DMS79 (cell line): ENCODE results near the gene HRH2.
"Not testable (repeated sequence)": the region's sequence is repeated elsewhere in the genome, so short reads cannot be mapped to it uniquely, and the experiment has no call there.

Experiments
- DNase-seq: peaks from one replicate; lab custom pipeline; 2025; lab: John Stamatoyannopoulos, UW

Gene HRH2

GRCh38 chr5:175657593-175658271 is at the start of gene HRH2:
Gene HRH2, plus strand, starts transcription at chr5:175658071. Its CDS starts 25,163 bp downstream, at chr5:175683234.
- DNase-seq: no peak

- DNase-seq: no peak
Measured at GRCh38 chr5:175609526-175609925, 48.3 kb upstream of the HRH2 start.

- DNase-seq: no peak
Measured at GRCh38 chr5:175610381-175610780, 47.5 kb upstream of the HRH2 start.

DNA sequence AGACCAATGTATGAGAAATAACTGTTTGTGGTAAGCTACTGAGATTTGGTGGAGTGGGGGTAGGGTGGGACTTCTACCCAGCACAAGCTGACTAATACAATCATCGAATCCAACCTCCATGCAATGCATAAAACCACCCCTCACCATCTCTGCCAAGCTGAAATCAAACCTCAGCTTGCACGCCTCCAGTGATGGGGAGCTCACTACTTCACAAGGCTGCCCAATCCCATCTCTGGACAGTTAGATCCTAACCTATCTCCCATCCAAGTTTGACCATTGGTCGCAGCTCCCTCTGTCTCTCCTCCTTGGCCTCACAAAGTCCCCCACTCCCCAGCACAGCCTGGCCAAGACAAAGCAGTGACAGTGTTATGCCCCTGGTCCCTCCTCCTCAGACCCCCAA is 47.0 kb upstream of the HRH2 start:
- DNase-seq: no peak

GRCh38 chr5:175614223-175614815 is 43.6 kb upstream of the HRH2 start:
- DNase-seq: no peak

DNA sequence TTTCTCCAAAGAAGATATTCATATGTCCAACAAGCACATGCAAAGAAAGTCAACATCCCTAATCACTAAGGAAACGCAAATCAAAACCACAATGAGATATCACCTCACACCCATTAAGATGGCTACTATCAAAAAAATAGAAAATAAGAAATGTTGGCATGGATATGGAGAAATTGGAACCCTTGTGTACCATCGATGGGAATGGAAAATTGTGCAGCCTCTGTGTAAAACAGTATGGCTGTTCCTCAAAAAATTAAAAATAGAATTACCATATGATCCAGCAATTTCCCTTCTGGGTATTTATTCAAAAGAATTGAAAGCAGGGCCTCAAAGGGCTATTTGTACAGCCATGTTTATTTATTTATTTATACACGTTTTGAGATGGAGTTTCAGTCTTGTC is 43.0 kb upstream of the HRH2 start:
- no peak for DNase-seq

- DNase-seq: no peak
Measured at GRCh38 chr5:175616083-175616482, 41.8 kb upstream of the HRH2 start.

DNA sequence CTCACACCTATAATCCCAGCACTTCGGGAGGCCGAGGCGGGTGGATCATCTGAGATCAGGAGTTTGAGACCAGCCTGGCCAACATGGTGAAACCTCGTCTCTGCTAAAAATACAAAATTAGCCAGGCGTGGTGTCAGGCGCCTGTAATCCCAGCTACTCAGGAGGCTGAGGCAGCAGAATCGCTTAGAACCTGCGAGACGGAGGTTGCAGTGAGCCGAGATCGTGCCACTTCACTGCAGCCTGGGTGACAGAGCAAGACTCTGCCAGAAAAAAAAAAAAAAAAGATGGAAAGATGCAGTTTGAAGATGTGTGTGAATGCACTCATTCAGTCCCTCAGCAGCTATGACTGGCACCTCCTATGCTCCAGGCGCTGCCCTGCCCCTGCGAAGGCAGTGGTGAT is 41.3 kb upstream of the HRH2 start:
- not testable (repeated sequence) for DNase-seq

DNA sequence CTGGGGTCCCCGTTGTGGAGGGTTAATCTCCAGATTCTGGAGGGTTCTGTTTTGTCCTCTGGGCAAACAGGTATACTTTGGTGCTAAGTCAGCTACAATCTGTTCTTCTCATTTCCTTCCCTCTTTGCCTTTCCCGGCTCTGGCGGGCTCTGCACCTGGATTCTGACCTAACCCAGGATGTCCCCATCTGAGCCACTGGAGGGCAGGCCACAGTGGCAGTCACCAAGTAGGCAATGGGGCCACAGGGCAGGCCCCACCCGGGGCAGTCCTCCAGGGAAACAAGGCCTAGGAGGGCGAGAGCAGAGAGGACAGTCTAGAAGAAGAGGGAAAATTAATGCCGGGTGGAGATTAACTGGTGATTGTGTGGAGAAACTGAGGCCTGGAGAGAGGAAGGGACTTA is 40.4 kb upstream of the HRH2 start:
- no peak for DNase-seq

DNA sequence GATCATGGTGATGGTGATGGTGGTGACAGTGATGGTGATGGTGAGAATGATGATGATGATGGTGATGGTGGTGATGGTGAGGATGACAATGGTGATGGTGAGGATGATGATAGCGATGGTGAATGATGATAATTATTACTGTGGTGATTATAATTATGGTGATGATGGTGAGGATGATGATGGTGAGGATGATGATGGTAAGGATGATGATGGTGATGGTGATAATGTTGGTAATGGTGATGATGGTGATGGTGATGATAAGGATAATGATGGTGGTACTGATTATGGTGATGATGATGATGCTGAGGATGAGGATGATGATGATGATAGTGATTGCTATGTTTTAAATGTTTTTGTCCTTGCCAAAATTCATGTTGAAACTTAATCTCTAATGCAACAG is 37.3 kb upstream of the HRH2 start:
- no peak for DNase-seq

DNA sequence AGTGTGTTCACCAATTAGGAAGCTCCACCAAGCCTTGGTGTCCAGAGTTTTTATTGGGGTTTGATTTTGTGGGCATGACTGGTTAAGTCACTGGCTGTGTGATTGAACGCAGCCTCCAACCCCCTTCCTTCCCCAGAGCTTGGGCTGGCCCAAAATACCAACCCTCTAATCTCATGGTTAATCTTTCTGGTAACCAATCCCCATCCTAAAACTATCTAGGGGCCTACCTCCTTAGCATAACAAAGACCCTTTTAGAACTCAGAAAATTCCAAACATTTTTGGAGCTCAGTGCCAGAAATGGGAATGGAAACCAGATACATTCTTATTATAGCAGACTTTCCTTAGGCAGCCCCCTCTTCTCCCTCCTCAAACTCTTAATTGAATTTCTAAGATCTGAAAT is 35.9 kb upstream of the HRH2 start:
- no peak for DNase-seq

GRCh38 chr5:175623088-175623487 is 34.8 kb upstream of the HRH2 start:
- no peak for DNase-seq

GRCh38 chr5:175624316-175624715 is 33.6 kb upstream of the HRH2 start:
- DNase-seq: no peak

- no peak for DNase-seq
Measured at GRCh38 chr5:175627005-175627404, 30.9 kb upstream of the HRH2 start.

GRCh38 chr5:175627739-175628138 is 30.1 kb upstream of the HRH2 start:
- DNase-seq: no peak

- DNase-seq: no peak
Measured at GRCh38 chr5:175628668-175629067, 29.2 kb upstream of the HRH2 start.

GRCh38 chr5:175629261-175629660 is 28.6 kb upstream of the HRH2 start:
- DNase-seq: no peak

- DNase-seq: no peak
Measured at GRCh38 chr5:175629793-175630192, 28.1 kb upstream of the HRH2 start.

- DNase-seq: no peak
Measured at GRCh38 chr5:175635854-175636584, 21.9 kb upstream of the HRH2 start.

DNA sequence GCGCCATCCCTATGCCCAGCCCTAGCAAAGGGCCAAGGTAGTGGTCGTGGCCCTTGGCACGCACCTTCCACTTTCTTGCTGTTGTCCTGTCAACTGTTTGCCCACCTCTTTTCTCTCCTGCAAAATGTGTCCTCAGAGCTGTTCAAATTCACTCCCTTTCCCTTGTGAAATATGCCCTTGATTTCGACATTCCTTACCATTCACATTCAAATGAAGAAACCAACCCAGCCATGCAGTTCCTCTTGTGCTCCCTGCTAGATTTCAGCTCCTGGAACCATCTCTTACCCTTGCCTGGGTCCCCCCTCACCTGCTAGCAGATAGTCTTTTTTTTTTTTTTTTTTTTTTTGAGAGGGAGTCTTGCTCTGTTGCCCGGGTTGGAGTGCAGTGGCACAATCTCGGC is 19.6 kb upstream of the HRH2 start:
- DNase-seq: no peak

GRCh38 chr5:175640106-175640775 is 17.6 kb upstream of the HRH2 start:
- DNase-seq: no peak

DNA sequence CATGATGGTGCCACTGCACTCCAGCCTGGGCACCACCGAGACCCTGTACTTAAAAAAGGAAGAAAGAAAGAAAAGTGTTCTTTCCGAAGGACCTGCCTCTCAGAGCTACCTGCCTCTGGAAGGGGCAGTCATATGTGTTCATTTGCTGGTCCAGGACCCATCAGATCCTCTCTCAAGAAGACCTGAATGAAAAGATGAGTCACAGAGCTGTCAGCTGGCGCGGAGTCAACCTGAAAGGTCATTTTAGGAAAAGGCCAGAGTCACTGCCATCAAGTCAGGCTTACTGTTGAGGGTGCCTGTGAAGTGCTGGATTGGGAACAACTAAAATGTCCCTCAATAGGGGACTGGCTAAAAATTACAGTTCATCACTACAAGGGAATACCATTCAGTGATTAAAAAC is 14.9 kb upstream of the HRH2 start:
- no peak for DNase-seq

DNA sequence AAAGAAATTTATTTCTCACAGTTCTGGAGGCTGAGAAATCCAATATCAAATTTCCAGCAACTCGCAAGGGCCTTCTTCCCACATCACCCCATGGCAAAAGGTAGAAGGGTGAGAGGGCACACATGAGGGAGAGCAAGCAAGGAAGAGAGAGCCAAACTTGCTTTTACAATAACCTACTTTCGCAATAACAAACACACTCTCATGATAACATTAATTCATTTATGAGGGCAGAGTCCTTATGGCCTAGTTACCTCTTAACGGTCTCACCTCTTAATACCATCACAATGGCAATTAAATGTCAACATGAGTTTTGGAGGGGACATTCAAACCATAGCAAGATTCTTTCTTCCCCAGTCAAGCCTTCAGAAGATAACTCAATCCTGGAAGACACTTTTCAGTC is 11.6 kb upstream of the HRH2 start:
- DNase-seq: no peak
